Thoracic aorta (tissue), 2 donors: Measurements from ENCODE around the gene USH2A. TPM values are rescaled to one million over a fixed set of nuclear protein-coding genes. Genes with fewer than 3 reads are reported as not detected.

Experiments
- ATAC-seq: fragments of 150-250 bp; one replicate; pipeline ENCODE4 v1.8.0; 2017; ENCODE audit warnings: low read depth; ENCODE audit not compliant: insufficient number of reproducible peaks, low FRiP score
- DNase-seq: peaks from one replicate; pipeline ENCODE4 v3.0.0-alpha.2; 2020; ENCODE audit warnings: low spot score
- H3K27ac ChIP-seq, 2 donors: fragments of 200-600 bp; sonication (generic); 1 replicate in 1 of 2; 2 replicates in 1 of 2; pipeline ENCODE4 v1.5.1; 2016; ENCODE audit warnings: mild to moderate bottlenecking in 2 of 2, moderate library complexity in 2 of 2
- H3K27me3 ChIP-seq: fragments of 200-600 bp; sonication (generic); replicated peaks from 2 replicates; pipeline ENCODE4 v1.6.0; 2016; ENCODE audit warnings: mild to moderate bottlenecking; ENCODE audit not compliant: insufficient read depth
- H3K36me3 ChIP-seq: fragments of 200-600 bp; sonication (generic); one replicate; pipeline ENCODE4 v1.5.1; 2016
- H3K4me1 ChIP-seq, 2 donors: fragments of 200-600 bp; sonication (generic); 1 replicate in 1 of 2; 2 replicates in 1 of 2; pipeline versions ENCODE4 v1.5.1 to v1.6.0; 2016; ENCODE audit warnings: low read depth in 2 of 2, mild to moderate bottlenecking in 1 of 2; ENCODE audit not compliant: control insufficient read depth in 1 of 2
- H3K4me3 ChIP-seq: fragments of 200-600 bp; sonication (generic); 2 replicates; pipeline ENCODE4 v1.5.1; 2016; ENCODE audit warnings: mild to moderate bottlenecking
- H3K9me3 ChIP-seq: fragments of 200-600 bp; sonication (generic); 2 replicates; pipeline ENCODE4 v1.5.1; 2016
- CTCF ChIP-seq: fragments of 200-600 bp; sonication (generic); IDR thresholded peaks from one replicate; pipeline ENCODE4 v1.5.1; 2019; ENCODE audit warnings: antibody characterized with exemption
- total RNA-seq, 2 donors: library from RNA; depleted of rRNA; stranded (reverse); fragments of >200 nt; gene quantifications; one replicate each; pipeline versions ENCODE4 v1.1.0 to v1.2.3, GENCODE V29; 2016

Gene USH2A
- total RNA-seq, 2 donors from 2014 or later, result not detected

- no peak overlapping the region for H3K4me3 ChIP-seq
These were observed 703.7 kb downstream of the USH2A start for GRCh38 chr1:215719552-215719951.

GRCh38 chr1:215718575-215719287 lies 704.5 kb downstream of the USH2A start:
- DNase-seq, result no peak
- Histone ChIP-seq H3K27me3 (no peaks in the 10 kb centered on the region), H3K9me3 (no peaks in the 10 kb centered on the region), H3K27ac (no peak overlapping the region), H3K4me3 (no peak overlapping the region), H3K4me1 (no peaks in the 10 kb centered on the region), H3K36me3 (no peaks in the 10 kb centered on the region)
- no peak for ATAC-seq
- no peak for TF ChIP-seq CTCF

More at GRCh38 chr1:215719552-215719951, 703.7 kb downstream of the USH2A start:
- no peaks in the 10 kb centered on the region for H3K4me1 ChIP-seq
- no peaks in the 10 kb centered on the region for H3K27me3 ChIP-seq
- DNase-seq, result no peak
- no peak for ATAC-seq
- H3K27ac ChIP-seq, result no peak overlapping the region
- H3K9me3 ChIP-seq, result no peaks in the 10 kb centered on the region
- no peak for TF ChIP-seq CTCF
- H3K36me3 ChIP-seq, result no peaks in the 10 kb centered on the region

GRCh38 chr1:215717677-215718426 lies 705.4 kb downstream of the USH2A start:
- no peaks in the 10 kb centered on the region for H3K27me3 ChIP-seq
- DNase-seq (no peak), ATAC-seq (no peak)
- no peak overlapping the region for H3K27ac ChIP-seq
- no peaks in the 10 kb centered on the region for H3K9me3 ChIP-seq
- no peak overlapping the region for H3K4me3 ChIP-seq
- TF ChIP-seq CTCF, result no peak
- H3K36me3 ChIP-seq, result no peaks in the 10 kb centered on the region
- no peaks in the 10 kb centered on the region for H3K4me1 ChIP-seq

- no peak for TF ChIP-seq CTCF
- H3K9me3 ChIP-seq, result no peaks in the 10 kb centered on the region
- ATAC-seq, result no peak
These were observed 712.4 kb downstream of the USH2A start for GRCh38 chr1:215710899-215711225.

GRCh38 chr1:215710036-215710898 lies 713.0 kb downstream of the USH2A start:
- Histone ChIP-seq H3K9me3 (no peaks in the 10 kb centered on the region), H3K4me1 (no peaks in the 10 kb centered on the region), H3K4me3 (no peak overlapping the region), H3K36me3 (no peaks in the 10 kb centered on the region), H3K27me3 (no peaks in the 10 kb centered on the region), H3K27ac (no peak overlapping the region)
- ATAC-seq (no peak), DNase-seq (no peak)
- no peak for TF ChIP-seq CTCF

More at GRCh38 chr1:215710899-215711225, 712.4 kb downstream of the USH2A start:
- DNase-seq, result no peak
- no peaks in the 10 kb centered on the region for H3K4me1 ChIP-seq
- H3K4me3 ChIP-seq, result no peak overlapping the region
- no peaks in the 10 kb centered on the region for H3K36me3 ChIP-seq
- no peaks in the 10 kb centered on the region for H3K27me3 ChIP-seq
- H3K27ac ChIP-seq, result no peak overlapping the region
